ENCODE data around the gene NOL7. TPM values are rescaled to one million over a fixed set of nuclear protein-coding genes. Genes with fewer than 3 reads are reported as not detected.

NOL7 gene
- total and polyA plus RNA-seq, 4 donors = 25.6 to 43.0 (median 31.0) TPM

GRCh38 chr6:13586603-13587542 lies 28.3 kb upstream of the NOL7 start:
- Histone ChIP-seq H3K36me3 (ENCODE audit: control insufficient read depth in 4 of 4, insufficient read depth in 3 of 4, low read depth in 1 of 4, low read length in 3 of 4) (peaks cover 4 to 19% (median 14%) of the 10 kb centered on the region in 4 donors), H3K4me1 (ENCODE audit: control insufficient read depth in 4 of 4, insufficient read depth in 4 of 4, low read length in 3 of 4) (peaks cover 0 to 19% (median 7%) of the 10 kb centered on the region in 4 donors), H3K9me3 (ENCODE audit: control insufficient read depth in 4 of 4, low read length in 3 of 4) (no peaks in the 10 kb centered on the region), H3K27me3 (ENCODE audit: control insufficient read depth in 4 of 4, insufficient read depth in 4 of 4, low read length in 3 of 4) (no peaks in the 10 kb centered on the region), H3K9ac (ENCODE audit: low read depth in 1 of 2, low read length in 2 of 2) (no peak overlapping the region), H3K4me3 (ENCODE audit: low read depth in 1 of 3, low read length in 3 of 3) (no peak overlapping the region), H3K27ac (ENCODE audit: low read depth in 1 of 2, low read length in 2 of 2) (no peak overlapping the region)
- 96% methylated on average over 7 of the region's 7 CpGs for WGBS
- TF ChIP-seq EGR1 (IDR thresholded peaks at IDR 0.05; ENCODE audit: low read depth in 2 of 2) (no peak), YY1 (IDR thresholded peaks at IDR 0.05) (no peak), ZBTB33 (IDR thresholded peaks at IDR 0.05) (no peak), JUND (IDR thresholded peaks at IDR 0.05) (no peak), REST (IDR thresholded peaks at IDR 0.05) (no peak), RAD21 (IDR thresholded peaks at IDR 0.05) (no peak), RXRA (IDR thresholded peaks at IDR 0.05) (no peak)
- TF ChIP-seq, protein P1, sequence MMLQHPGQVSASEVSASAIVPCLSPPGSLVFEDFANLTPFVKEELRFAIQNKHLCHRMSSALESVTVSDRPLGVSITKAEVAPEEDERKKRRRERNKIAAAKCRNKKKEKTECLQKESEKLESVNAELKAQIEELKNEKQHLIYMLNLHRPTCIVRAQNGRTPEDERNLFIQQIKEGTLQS (IDR thresholded peaks at IDR 0.05) = no peak
- no peak for DNase-seq (ENCODE audit: low spot score)

GRCh38 chr6:13589801-13590200 lies 25.3 kb upstream of the NOL7 start:
- Histone ChIP-seq H3K27me3 (ENCODE audit: control insufficient read depth in 4 of 4, insufficient read depth in 4 of 4, low read length in 3 of 4) (no peaks in the 10 kb centered on the region), H3K36me3 (ENCODE audit: control insufficient read depth in 4 of 4, insufficient read depth in 3 of 4, low read depth in 1 of 4, low read length in 3 of 4) (peaks cover 0 to 32% (median 31%) of the 10 kb centered on the region in 4 donors), H3K9ac (ENCODE audit: low read depth in 1 of 2, low read length in 2 of 2) (no peak overlapping the region), H3K4me3 (ENCODE audit: low read depth in 1 of 3, low read length in 3 of 3) (no peak overlapping the region), H3K4me1 (ENCODE audit: control insufficient read depth in 4 of 4, insufficient read depth in 4 of 4, low read length in 3 of 4) (peaks cover 0 to 19% (median 7%) of the 10 kb centered on the region in 4 donors), H3K27ac (ENCODE audit: low read depth in 1 of 2, low read length in 2 of 2) (no peak overlapping the region), H3K9me3 (ENCODE audit: control insufficient read depth in 4 of 4, low read length in 3 of 4) (no peaks in the 10 kb centered on the region)
- 96% methylated on average over 9 of the region's 9 CpGs for WGBS
- no peak for DNase-seq (ENCODE audit: low spot score)
- TF ChIP-seq RXRA (IDR thresholded peaks at IDR 0.05) = no peak
- TF ChIP-seq RAD21 (IDR thresholded peaks at IDR 0.05) = no peak
- no peak for TF ChIP-seq FOXA2 (IDR thresholded peaks at IDR 0.05)
- TF ChIP-seq, protein P1 (IDR thresholded peaks at IDR 0.05) = no peak
- no peak for TF ChIP-seq GABPA (IDR thresholded peaks at IDR 0.05 in 1 of 2, conservative IDR thresholded peaks at IDR 0.05 in 1 of 2)
- TF ChIP-seq MAX (IDR thresholded peaks at IDR 0.05) = no peak
- no peak for TF ChIP-seq FOXA1 (IDR thresholded peaks at IDR 0.05)
- TF ChIP-seq REST (IDR thresholded peaks at IDR 0.05) = no peak
- no peak for TF ChIP-seq TAF1 (conservative IDR thresholded peaks at IDR 0.05)
- no peak for TF ChIP-seq HNF4A (conservative IDR thresholded peaks at IDR 0.05)
- no peak for TF ChIP-seq EGR1 (IDR thresholded peaks at IDR 0.05; ENCODE audit: low read depth in 2 of 2)
- no peak for TF ChIP-seq JUND (IDR thresholded peaks at IDR 0.05)
- no peak for TF ChIP-seq YY1 (IDR thresholded peaks at IDR 0.05)
- no peak for TF ChIP-seq NR2F2 (IDR thresholded peaks at IDR 0.05)
- no peak for TF ChIP-seq ZBTB33 (IDR thresholded peaks at IDR 0.05)

All from liver (tissue), 9 donors.